Lung (tissue), 12 donors: ENCODE data around the gene TBC1D30. TPM values are rescaled to one million over a fixed set of nuclear protein-coding genes. Genes with fewer than 3 reads are reported as not detected.

Source experiments
- ATAC-seq: fragments of 200-7000 bp; cut with Tn5 transposase; one replicate; pipeline ENCODE4 v1.9.1; 2020; ENCODE audit warnings: moderate number of reproducible peaks; ENCODE audit not compliant: insufficient read depth, low FRiP score
- DNase-seq, 3 donors: peaks; one replicate each; pipeline ENCODE4 v3.0.0-alpha.2; 2013 to 2017
- H3K27ac ChIP-seq, 2 donors: one replicate each; pipeline ENCODE4 v1.5.1; 2013; ENCODE audit warnings: mild to moderate bottlenecking in 2 of 2, moderate library complexity in 2 of 2, control low read depth in 1 of 2, inconsistent platforms in 1 of 2, low read depth in 1 of 2, low read length in 1 of 2
- H3K27me3 ChIP-seq, 3 donors: one replicate each; pipeline ENCODE4 v1.5.1; 2013; ENCODE audit warnings: low read length in 2 of 3; ENCODE audit not compliant: control insufficient read depth in 3 of 3, insufficient read depth in 3 of 3
- H3K36me3 ChIP-seq, 4 donors: one replicate each; pipeline ENCODE4 v1.5.1; 2013; ENCODE audit warnings: low read length in 4 of 4, mild to moderate bottlenecking in 1 of 4, moderate library complexity in 1 of 4; ENCODE audit not compliant: control insufficient read depth in 4 of 4, insufficient read depth in 4 of 4
- H3K4me1 ChIP-seq, 5 donors: one replicate each; pipeline ENCODE4 v1.5.1; 2013; ENCODE audit warnings: low read length in 5 of 5, mild to moderate bottlenecking in 2 of 5, moderate library complexity in 1 of 5; ENCODE audit not compliant: control insufficient read depth in 5 of 5, insufficient read depth in 5 of 5
- H3K4me3 ChIP-seq: one replicate; pipeline ENCODE4 v1.5.1; 2013; ENCODE audit warnings: mild to moderate bottlenecking, control low read depth, moderate library complexity
- H3K9ac ChIP-seq, 2 donors: one replicate each; pipeline ENCODE4 v1.5.1; 2013; ENCODE audit warnings: low read length in 2 of 2, control low read depth in 1 of 2; ENCODE audit not compliant: insufficient read depth in 1 of 2
- H3K9me3 ChIP-seq, 4 donors: one replicate each; pipeline ENCODE4 v1.5.1; 2013; ENCODE audit warnings: low read length in 3 of 4, mild to moderate bottlenecking in 1 of 4, moderate library complexity in 1 of 4; ENCODE audit not compliant: control insufficient read depth in 4 of 4, insufficient read depth in 3 of 4
- WGBS, 2 donors: extraction: QIAGEN DNeasy Blood & Tissue Kit; methylation state at CpG; one replicate each; pipeline ENCODE4 v1.1.7; 2013; 5-methylcytosine and 5-hydroxymethylcytosine counted together
- polyA plus RNA-seq, 2 donors: library from polyadenylated mRNA; stranded (reverse); fragments of 200-250 nt; gene quantifications; one replicate each; pipeline ENCODE4 v1.2.1, GENCODE V29; 2013
- total RNA-seq, 2 donors: library from RNA; depleted of rRNA in 1 of 2; stranded (reverse); fragments of >200 nt in 1 of 2; gene quantifications; one replicate each; pipeline ENCODE4 v1.2.1, GENCODE V29; 2014 to 2021
- TF ChIP-seq, protein P1 (sequence below): IDR thresholded peaks from 2 replicates; pipeline ENCODE4 v1.5.1; 2012; ENCODE audit warnings: mild to moderate bottlenecking; ENCODE audit errors: control extremely low read depth, extremely low read depth
- donor health status: control.
- donor health status: control.
- donor health status: Bipolar disorder and iron deficiency.
- donor health status: healthy.
- donor health status: DM: yes; HTN: yes; CAD: no.

TBC1D30 gene
- total and polyA plus RNA-seq, 4 donors: 3.3 to 15.7 (median 10.2) TPM

DNA sequence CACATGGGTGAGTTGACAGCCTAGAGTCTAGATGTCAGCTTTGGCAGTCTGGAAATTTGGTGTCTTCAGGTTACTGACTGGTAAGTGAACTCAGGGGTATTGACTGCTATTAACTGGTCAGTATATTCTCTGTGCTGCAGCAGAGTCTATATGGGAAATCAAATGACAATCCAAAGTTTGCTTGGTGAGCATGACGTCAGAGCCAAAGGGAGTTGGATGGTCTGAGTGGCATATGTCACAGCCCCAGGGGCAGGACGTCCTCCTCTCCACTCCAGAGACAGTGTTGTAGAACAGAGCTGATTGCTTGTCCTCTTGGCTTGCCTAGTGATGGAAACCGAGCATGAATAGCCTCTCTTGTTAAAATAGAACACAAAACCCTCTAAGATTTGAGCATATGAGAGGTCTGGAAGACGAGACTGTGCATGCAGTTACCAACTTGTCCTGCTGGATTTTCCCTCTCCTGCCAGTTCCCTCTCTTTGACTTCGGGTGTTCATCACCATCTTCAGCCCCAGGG, 3.3 kb upstream of the TBC1D30 start:
- ATAC-seq (no peak), DNase-seq (no peak)
- Histone ChIP-seq H3K27me3 (peaks cover 0 to 21% (median 21%) of the 10 kb centered on the region in 3 donors), H3K9ac (no peak overlapping the region), H3K4me1 (peaks cover 0 to 18% (median 3%) of the 10 kb centered on the region in 5 donors), H3K36me3 (no peaks in the 10 kb centered on the region), H3K4me3 (no peak overlapping the region), H3K9me3 (peaks cover 0 to 7% (median 1%) of the 10 kb centered on the region in 4 donors), H3K27ac (no peak overlapping the region)
- TF ChIP-seq, protein P1, sequence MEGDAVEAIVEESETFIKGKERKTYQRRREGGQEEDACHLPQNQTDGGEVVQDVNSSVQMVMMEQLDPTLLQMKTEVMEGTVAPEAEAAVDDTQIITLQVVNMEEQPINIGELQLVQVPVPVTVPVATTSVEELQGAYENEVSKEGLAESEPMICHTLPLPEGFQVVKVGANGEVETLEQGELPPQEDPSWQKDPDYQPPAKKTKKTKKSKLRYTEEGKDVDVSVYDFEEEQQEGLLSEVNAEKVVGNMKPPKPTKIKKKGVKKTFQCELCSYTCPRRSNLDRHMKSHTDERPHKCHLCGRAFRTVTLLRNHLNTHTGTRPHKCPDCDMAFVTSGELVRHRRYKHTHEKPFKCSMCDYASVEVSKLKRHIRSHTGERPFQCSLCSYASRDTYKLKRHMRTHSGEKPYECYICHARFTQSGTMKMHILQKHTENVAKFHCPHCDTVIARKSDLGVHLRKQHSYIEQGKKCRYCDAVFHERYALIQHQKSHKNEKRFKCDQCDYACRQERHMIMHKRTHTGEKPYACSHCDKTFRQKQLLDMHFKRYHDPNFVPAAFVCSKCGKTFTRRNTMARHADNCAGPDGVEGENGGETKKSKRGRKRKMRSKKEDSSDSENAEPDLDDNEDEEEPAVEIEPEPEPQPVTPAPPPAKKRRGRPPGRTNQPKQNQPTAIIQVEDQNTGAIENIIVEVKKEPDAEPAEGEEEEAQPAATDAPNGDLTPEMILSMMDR: no peak
- 81 to 82% methylated on average over 5 of the region's 5 CpGs for WGBS, 2 donors

DNA sequence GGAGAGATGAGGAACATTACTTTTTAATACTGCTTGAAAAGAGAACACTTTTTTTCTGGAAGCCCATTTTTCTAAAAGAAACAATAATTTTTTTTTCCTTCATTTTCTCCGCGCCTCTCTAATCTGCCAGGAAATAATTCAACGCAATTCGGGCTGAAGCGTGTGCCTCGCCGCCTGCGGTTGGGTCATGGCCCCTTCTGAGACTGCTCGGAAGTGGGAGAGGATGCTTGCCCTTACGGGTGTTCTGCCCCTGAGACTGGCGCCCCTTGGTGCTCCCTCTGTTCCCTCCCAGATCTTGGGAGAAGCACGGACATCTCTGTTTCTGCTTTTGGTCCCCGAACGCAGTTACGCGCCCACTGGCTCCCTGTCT, 332 bp upstream of the TBC1D30 start:
- H3K36me3 ChIP-seq: no peaks in the 10 kb centered on the region
- peaks cover 0 to 35% (median 34%) of the 10 kb centered on the region in 3 donors for H3K27me3 ChIP-seq
- 3 to 5% methylated on average over 16 of the region's 16 CpGs for WGBS, 2 donors
- peaks cover 0 to 7% (median 1%) of the 10 kb centered on the region in 4 donors for H3K9me3 ChIP-seq
- no peak overlapping the region for H3K9ac ChIP-seq
- no peak for ATAC-seq
- H3K4me1 ChIP-seq: peaks cover 0 to 18% (median 3%) of the 10 kb centered on the region in 5 donors
- no peak for DNase-seq
- peak overlapping the region; percentile 16 for H3K4me3 ChIP-seq
- TF ChIP-seq, protein P1: no peak
- no peak overlapping the region for H3K27ac ChIP-seq

DNA sequence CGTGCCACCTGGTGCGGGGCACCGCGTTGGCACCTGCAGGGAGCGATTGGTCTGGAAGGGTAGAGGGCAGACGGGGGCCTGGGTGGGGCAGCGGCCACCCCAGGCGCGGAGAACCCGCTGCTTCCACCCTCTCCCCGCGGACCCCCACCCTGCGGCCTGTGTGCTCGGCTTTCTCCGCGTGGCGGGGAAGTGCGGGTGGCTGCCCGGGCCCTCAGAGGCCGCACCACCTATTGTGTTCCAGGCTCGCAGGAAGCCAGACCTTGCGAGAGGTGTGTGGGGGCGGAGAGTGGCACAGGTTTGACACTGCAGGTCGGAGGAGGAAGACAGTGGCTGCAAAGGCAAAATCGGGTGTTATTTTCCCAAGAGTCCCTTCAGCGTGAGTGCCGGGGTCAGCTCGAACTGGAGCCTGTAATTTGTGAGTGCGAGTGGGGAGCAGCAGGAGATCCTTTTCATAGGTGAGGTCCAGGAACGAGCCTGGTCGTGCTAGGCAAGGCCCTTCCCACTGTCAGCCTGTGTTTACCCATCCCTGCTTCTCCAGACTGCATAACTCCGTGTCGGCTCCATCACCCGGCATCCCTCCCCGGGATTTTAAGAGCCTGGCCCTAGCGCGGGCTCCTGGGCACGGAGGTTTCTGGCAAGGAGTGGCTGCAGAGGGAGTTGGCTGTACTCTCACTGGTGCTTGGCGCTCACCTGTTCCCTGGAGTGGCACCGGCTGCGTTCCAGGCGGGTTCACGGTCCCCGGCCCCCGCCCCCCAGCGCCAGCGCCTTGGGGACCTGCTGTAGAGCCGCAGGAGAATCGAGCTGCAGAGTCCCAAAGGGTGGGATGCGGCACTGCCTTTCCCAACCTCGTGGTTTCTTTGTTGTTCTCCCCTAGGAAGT, 935 bp downstream of the TBC1D30 start:
- Histone ChIP-seq H3K9me3 (peaks cover 0 to 7% (median 3%) of the 10 kb centered on the region in 4 donors), H3K36me3 (no peaks in the 10 kb centered on the region), H3K27me3 (peaks cover 0 to 35% (median 34%) of the 10 kb centered on the region in 3 donors), H3K4me3 (no peak overlapping the region), H3K27ac (no peak overlapping the region), H3K9ac (no peak overlapping the region), H3K4me1 (peaks cover 0 to 18% (median 3%) of the 10 kb centered on the region in 5 donors)
- TF ChIP-seq, protein P1: no peak
- 3 to 6% methylated on average over 51 of the region's 51 CpGs for WGBS, 2 donors
- DNase-seq: no peak
- peak; percentile 28 for ATAC-seq
